Right atrium auricular region (tissue), 2 donors: ENCODE data around the gene NTN3. TPM values are rescaled to one million over a fixed set of nuclear protein-coding genes. Genes with fewer than 3 reads are reported as not detected.

Source experiments
- DNase-seq: peaks from one replicate; pipeline ENCODE4 v3.0.0-alpha.2; 2019; ENCODE audit warnings: low spot score
- H3K27ac ChIP-seq, 2 donors: fragments of 200-600 bp; sonication (generic); 1 replicate in 1 of 2; 2 replicates in 1 of 2; pipeline ENCODE4 v1.5.1; 2016 to 2019
- H3K27me3 ChIP-seq, 2 donors: fragments of 200-600 bp; sonication (generic); one replicate each; pipeline versions ENCODE4 v1.5.1 to v1.6.0; 2017 to 2019
- H3K36me3 ChIP-seq: fragments of 200-600 bp; sonication (generic); one replicate; pipeline ENCODE4 v1.5.1; 2016
- H3K4me1 ChIP-seq, 2 donors: fragments of 200-600 bp; sonication (generic); one replicate each; pipeline versions ENCODE4 v1.5.1 to v1.6.0; 2017 to 2019
- H3K4me3 ChIP-seq, 2 donors: fragments of 200-600 bp; sonication (generic); 1 replicate in 1 of 2; 2 replicates in 1 of 2; pipeline ENCODE4 v1.5.1; 2017 to 2019; ENCODE audit warnings: mild to moderate bottlenecking in 1 of 2, moderate library complexity in 1 of 2
- H3K9me3 ChIP-seq, 2 donors: fragments of 200-600 bp; sonication (generic); one replicate each; pipeline ENCODE4 v1.5.1; 2019
- total RNA-seq, 2 donors: library from RNA; depleted of rRNA; stranded (reverse); fragments of >200 nt; gene quantifications; one replicate each; pipeline ENCODE4 v1.1.0, GENCODE V29; 2016
- TF ChIP-seq, protein P1 (sequence below), 2 donors: fragments of 200-600 bp; sonication (generic); IDR thresholded peaks; one replicate each; pipeline ENCODE4 v1.5.1; 2019; ENCODE audit warnings: antibody characterized with exemption in 2 of 2

NTN3 gene
- total RNA-seq, 2 donors from 2014 or later: 0.22 to 0.51 TPM

DNA sequence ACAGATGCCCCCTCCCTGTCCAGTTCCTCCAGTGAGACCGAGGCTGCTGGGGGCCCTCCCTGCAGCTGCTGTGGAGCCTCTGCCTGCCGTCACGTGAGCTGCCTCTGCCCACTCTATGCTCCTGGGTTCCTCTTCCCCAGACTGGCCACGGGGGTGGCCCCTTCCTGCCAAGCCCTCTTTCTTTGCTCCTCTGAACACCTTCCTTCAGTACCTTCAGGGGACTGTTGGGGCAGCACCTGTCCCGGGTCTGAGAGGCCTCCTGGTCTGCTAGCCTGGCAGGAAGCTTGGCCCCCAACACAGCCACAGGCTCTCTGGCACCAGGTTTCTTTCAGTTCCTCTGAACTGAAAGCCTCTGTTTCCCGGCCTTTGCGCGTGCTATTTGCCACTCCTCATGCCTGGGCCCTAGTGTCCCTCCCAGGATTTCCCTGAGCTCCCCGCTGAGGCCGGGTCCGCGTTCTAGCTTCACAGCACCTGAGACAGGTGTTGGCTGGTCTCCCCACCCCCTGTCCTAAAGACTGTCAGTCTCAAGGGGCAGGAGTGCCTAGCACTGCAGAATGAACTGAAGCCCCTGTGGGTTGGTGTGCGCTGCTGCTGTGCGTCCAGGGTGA is 36.1 kb downstream of the NTN3 start:
- Histone ChIP-seq H3K27me3 (no peaks in the 10 kb centered on the region), H3K9me3 (no peaks in the 10 kb centered on the region), H3K4me1 (peaks cover 0 to 30% of the 10 kb centered on the region in 2 donors), H3K4me3 (no peak overlapping the region), H3K27ac (peak overlapping the region in 1 of 2 donors; percentile 37), H3K36me3 (no peaks in the 10 kb centered on the region)
- TF ChIP-seq, protein P1, sequence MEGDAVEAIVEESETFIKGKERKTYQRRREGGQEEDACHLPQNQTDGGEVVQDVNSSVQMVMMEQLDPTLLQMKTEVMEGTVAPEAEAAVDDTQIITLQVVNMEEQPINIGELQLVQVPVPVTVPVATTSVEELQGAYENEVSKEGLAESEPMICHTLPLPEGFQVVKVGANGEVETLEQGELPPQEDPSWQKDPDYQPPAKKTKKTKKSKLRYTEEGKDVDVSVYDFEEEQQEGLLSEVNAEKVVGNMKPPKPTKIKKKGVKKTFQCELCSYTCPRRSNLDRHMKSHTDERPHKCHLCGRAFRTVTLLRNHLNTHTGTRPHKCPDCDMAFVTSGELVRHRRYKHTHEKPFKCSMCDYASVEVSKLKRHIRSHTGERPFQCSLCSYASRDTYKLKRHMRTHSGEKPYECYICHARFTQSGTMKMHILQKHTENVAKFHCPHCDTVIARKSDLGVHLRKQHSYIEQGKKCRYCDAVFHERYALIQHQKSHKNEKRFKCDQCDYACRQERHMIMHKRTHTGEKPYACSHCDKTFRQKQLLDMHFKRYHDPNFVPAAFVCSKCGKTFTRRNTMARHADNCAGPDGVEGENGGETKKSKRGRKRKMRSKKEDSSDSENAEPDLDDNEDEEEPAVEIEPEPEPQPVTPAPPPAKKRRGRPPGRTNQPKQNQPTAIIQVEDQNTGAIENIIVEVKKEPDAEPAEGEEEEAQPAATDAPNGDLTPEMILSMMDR (IDR thresholded peaks at IDR 0.05): no peak
- DNase-seq: no peak

DNA sequence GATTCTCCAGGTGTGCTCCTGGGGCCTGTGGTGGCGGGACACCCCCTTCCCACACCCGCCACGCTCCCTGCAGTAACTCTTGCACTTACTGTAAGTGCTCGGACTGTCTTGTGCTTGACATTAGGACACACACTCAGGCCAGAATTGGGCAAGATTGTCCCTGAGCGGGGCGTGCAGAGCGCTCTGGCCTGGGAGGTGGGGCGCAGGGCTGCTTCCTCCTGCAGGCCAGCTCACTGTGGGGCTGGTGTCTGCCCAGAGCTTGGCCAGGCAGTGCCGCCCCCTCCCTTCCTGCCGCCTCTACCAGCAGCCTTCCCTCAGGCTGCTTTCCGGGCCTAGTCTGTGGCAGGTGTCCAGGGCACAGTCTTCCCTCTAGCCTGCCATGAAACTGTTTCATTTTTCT is 36.6 kb downstream of the NTN3 start:
- TF ChIP-seq, protein P1 (IDR thresholded peaks at IDR 0.05): no peak
- no peak overlapping the region for H3K4me3 ChIP-seq
- H3K36me3 ChIP-seq: no peaks in the 10 kb centered on the region
- H3K27ac ChIP-seq: no peak overlapping the region
- DNase-seq: no peak
- H3K9me3 ChIP-seq: no peaks in the 10 kb centered on the region
- H3K27me3 ChIP-seq: no peaks in the 10 kb centered on the region
- peaks cover 0 to 28% of the 10 kb centered on the region in 2 donors for H3K4me1 ChIP-seq

DNA sequence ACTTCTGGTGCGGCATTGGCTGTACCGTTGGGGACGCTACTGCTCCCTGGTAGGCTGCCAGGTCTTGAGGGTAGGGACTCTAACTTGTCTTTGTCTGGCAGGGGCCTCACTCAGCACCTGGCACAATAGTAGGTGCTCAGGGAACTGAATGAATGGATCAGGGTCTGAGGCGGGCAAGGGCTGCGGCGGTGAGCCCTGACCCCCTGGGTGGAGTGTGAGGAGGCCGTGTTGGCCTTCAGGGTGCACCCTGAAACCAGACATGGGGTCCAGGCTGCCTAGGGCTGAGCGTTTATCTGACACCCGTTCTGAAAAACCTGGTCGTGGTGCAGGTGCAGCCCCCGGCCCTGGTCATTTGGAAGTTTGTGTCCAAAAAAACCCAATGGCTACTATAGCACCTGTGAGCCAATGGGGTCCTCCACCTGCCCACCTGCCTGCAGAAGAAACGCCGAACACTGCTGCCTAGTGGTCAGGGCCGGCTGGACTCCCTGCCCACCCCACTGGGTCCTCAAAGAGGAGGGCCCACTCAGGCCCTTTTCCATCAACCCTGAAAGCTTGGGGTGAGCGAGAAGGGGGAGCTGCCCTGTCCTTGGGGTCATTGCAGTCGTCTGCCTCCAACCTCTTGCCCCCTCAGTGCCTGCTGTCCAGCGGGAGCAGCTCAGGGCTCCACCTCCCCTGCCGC is 37.8 kb downstream of the NTN3 start:
- no peaks in the 10 kb centered on the region for H3K27me3 ChIP-seq
- H3K4me3 ChIP-seq: no peak overlapping the region
- TF ChIP-seq, protein P1 (IDR thresholded peaks at IDR 0.05): no peak
- no peak overlapping the region for H3K27ac ChIP-seq
- peaks cover 0 to 31% of the 10 kb centered on the region in 2 donors for H3K4me1 ChIP-seq
- H3K9me3 ChIP-seq: no peaks in the 10 kb centered on the region
- DNase-seq: no peak
- no peaks in the 10 kb centered on the region for H3K36me3 ChIP-seq

DNA sequence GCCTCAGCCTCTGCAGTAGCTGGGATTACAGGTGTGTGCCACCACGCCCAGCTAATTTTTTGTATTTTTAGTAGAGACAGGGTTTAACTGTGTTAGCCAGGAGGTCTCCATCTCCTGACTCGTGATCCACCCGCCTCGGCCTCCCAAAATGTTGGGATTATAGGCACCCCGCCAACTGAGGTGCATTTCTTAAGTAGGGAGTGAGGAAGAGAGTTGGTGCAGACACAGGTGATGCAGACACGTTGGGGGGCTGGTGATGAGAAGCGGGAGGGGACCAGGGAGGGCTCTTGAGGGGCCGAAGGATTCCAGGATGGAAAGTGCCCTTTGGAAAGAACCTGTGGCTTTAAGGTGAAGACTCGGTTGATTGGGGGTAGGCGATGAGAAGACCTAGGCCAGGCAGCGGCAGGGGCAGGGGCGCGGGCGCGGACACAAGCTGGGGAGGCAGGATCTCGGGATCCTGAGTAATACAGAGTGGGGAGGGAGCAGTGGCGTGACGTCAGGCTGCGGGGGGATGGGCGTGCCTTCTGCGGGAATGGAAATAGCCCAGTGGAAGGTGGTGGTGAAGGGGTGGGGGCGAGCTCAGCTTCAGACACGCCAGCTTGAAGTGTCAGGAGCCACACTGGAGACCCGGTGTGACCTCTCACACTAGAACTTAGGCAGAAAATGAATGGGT is 40.2 kb downstream of the NTN3 start:
- DNase-seq: peak; percentile 92
- no peaks in the 10 kb centered on the region for H3K27me3 ChIP-seq
- H3K4me3 ChIP-seq: no peak overlapping the region
- no peaks in the 10 kb centered on the region for H3K36me3 ChIP-seq
- H3K4me1 ChIP-seq: peaks cover 0 to 39% of the 10 kb centered on the region in 2 donors
- TF ChIP-seq, protein P1 (IDR thresholded peaks at IDR 0.05): no peak
- H3K27ac ChIP-seq: peak overlapping the region; percentile 98 to 99
- no peaks in the 10 kb centered on the region for H3K9me3 ChIP-seq

DNA sequence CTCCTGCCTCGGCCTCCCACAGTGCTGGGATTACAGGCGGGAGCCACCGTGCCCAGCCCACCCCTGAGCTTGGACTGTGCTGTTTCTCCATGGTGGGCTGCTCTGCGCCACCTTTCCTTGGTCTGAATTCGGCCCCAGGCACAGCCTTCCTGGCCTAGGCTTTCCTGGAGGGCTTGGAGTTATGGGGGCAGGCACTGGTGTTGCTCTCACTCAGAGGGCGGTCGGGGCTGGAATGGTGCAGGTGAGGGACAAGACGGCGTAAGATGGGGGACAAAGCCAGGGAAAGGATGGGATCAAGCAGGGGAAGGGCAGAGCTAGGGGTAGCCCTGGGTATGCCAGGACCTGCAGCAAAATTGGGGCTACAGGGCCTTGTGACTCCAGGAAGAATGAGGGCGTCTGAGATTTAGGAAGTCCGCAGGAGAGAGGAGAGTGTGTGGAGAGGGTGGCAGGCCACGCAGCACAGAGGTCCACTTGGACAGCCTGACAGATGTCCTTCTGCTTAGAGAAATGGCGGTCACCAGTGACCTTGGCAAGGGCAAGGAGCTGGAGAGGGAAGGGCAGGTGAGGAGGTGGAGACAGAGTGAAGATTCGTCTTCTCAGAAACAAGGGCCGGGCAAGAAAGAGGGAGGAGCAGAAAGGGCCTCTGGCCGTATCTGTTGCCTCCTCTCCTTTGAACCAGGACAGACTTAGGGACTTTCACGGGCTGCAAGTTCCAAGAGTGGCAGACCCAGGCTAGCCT is 41.1 kb downstream of the NTN3 start:
- peak overlapping the region; percentile 98 to 99 for H3K27ac ChIP-seq

More for the DNA sequence above, 41.1 kb downstream of the NTN3 start:
- H3K36me3 ChIP-seq: no peaks in the 10 kb centered on the region
- no peak for DNase-seq
- H3K4me3 ChIP-seq: no peak overlapping the region
- no peaks in the 10 kb centered on the region for H3K9me3 ChIP-seq
- no peaks in the 10 kb centered on the region for H3K27me3 ChIP-seq
- TF ChIP-seq, protein P1 (IDR thresholded peaks at IDR 0.05): no peak
- peaks cover 0 to 48% of the 10 kb centered on the region in 2 donors for H3K4me1 ChIP-seq
